ENCODE data around the gene DEGS2.

GRCh38 chr14:100126401-100126800 is 33.0 kb downstream of the DEGS2 start:
- no peak for TF ChIP-seq POLR2AphosphoS5 (IDR thresholded peaks at IDR 0.05)
- TF ChIP-seq CTCF (IDR thresholded peaks at IDR 0.05): no peak

Data from upper lobe of left lung (tissue), 4 donors.